Measurements from ENCODE around the gene TRMT6.

- TF ChIP-seq CTCF (IDR thresholded peaks at IDR 0.05; ENCODE audit: low read depth, low read length, poor library complexity, severe bottlenecking) (no peak), EZH2phosphoT487 (IDR thresholded peaks at IDR 0.05; ENCODE audit: borderline replicate concordance, low read length) (no peak)
Measured at GRCh38 chr20:5918856-5919625, 31.3 kb downstream of the TRMT6 start.
